Liver (tissue), 9 donors: ENCODE results near the gene PRSS22. TPM values are rescaled to one million over a fixed set of nuclear protein-coding genes. Genes with fewer than 3 reads are reported as not detected.

ENCODE experiments used
- DNase-seq: peaks from one replicate; pipeline ENCODE4 v3.0.0-alpha.2; 2017; ENCODE audit warnings: low spot score
- H3K27ac ChIP-seq, 2 donors: one replicate each; pipeline ENCODE4 v1.7.0; 2013; ENCODE audit warnings: inconsistent platforms in 2 of 2, low read length in 2 of 2, control low read depth in 1 of 2, low read depth in 1 of 2, mild to moderate bottlenecking in 1 of 2
- H3K27me3 ChIP-seq, 4 donors: one replicate each; pipeline versions ENCODE4 v1.6.1 to v1.7.0; 2013; ENCODE audit warnings: low read length in 3 of 4, inconsistent platforms in 1 of 4, mild to moderate bottlenecking in 1 of 4, moderate library complexity in 1 of 4; ENCODE audit not compliant: control insufficient read depth in 4 of 4, insufficient read depth in 4 of 4
- H3K36me3 ChIP-seq, 4 donors: one replicate each; pipeline versions ENCODE4 v1.6.1 to v1.7.0; 2013; ENCODE audit warnings: low read length in 3 of 4, mild to moderate bottlenecking in 3 of 4, low read depth in 1 of 4, moderate library complexity in 1 of 4; ENCODE audit not compliant: control insufficient read depth in 4 of 4, insufficient read depth in 3 of 4
- H3K4me1 ChIP-seq, 4 donors: one replicate each; pipeline versions ENCODE4 v1.6.1 to v1.7.0; 2013; ENCODE audit warnings: low read length in 3 of 4, mild to moderate bottlenecking in 3 of 4, moderate library complexity in 1 of 4; ENCODE audit not compliant: control insufficient read depth in 4 of 4, insufficient read depth in 4 of 4
- H3K4me3 ChIP-seq, 3 donors: one replicate each; pipeline versions ENCODE4 v1.6.1 to v1.7.0; 2013; ENCODE audit warnings: low read length in 3 of 3, control low read depth in 1 of 3, low read depth in 1 of 3, mild to moderate bottlenecking in 1 of 3
- H3K9ac ChIP-seq, 2 donors: one replicate each; pipeline ENCODE4 v1.7.0; 2013; ENCODE audit warnings: low read length in 2 of 2, mild to moderate bottlenecking in 2 of 2, moderate library complexity in 2 of 2, control low read depth in 1 of 2, low read depth in 1 of 2
- H3K9me3 ChIP-seq, 4 donors: one replicate each; pipeline versions ENCODE4 v1.6.1 to v1.7.0; 2013; ENCODE audit warnings: low read length in 3 of 4; ENCODE audit not compliant: control insufficient read depth in 4 of 4
- ATF3 ChIP-seq: IDR thresholded peaks from 2 replicates; pipeline ENCODE4 v1.6.1; 2016; ENCODE audit warnings: antibody characterized with exemption
- CTCF ChIP-seq: fragments of 150-350 bp; IDR thresholded peaks from 2 replicates; pipeline ENCODE4 v1.5.1; 2017; ENCODE audit warnings: improper control_type of control experiment, low read depth, low read length; ENCODE audit not compliant: missing input control
- EGR1 ChIP-seq, 2 donors: IDR thresholded peaks; 2 replicates each; pipeline ENCODE4 v1.6.1; 2016 to 2018; ENCODE audit warnings: antibody characterized with exemption in 2 of 2, low read depth in 2 of 2
- FOXA1 ChIP-seq: IDR thresholded peaks from 2 replicates; pipeline ENCODE4 v1.6.1; 2016; ENCODE audit warnings: antibody characterized with exemption
- FOXA2 ChIP-seq: IDR thresholded peaks from 2 replicates; pipeline ENCODE4 v1.6.1; 2016; ENCODE audit warnings: antibody characterized with exemption
- GABPA ChIP-seq, 2 donors: IDR thresholded peaks in 1 of 2; conservative IDR thresholded peaks in 1 of 2; 2 replicates each; pipeline ENCODE4 v1.6.1; 2016; ENCODE audit warnings: antibody characterized with exemption in 2 of 2, mild to moderate bottlenecking in 1 of 2, moderate library complexity in 1 of 2
- HNF4A ChIP-seq, 2 donors: conservative IDR thresholded peaks; 2 replicates each; pipeline ENCODE4 v1.6.1; 2016; ENCODE audit warnings: antibody characterized with exemption in 2 of 2, mild to moderate bottlenecking in 2 of 2
- HNF4G ChIP-seq: IDR thresholded peaks from 2 replicates; pipeline ENCODE4 v1.6.1; 2016; ENCODE audit warnings: antibody characterized with exemption
- JUND ChIP-seq, 2 donors: IDR thresholded peaks; 2 replicates each; pipeline ENCODE4 v1.6.1; 2016; ENCODE audit warnings: antibody characterized with exemption in 2 of 2
- NR2F2 ChIP-seq: IDR thresholded peaks from 2 replicates; pipeline ENCODE4 v1.6.1; 2016; ENCODE audit warnings: antibody characterized with exemption
- RAD21 ChIP-seq, 2 donors: IDR thresholded peaks; 2 replicates each; pipeline ENCODE4 v1.6.1; 2016; ENCODE audit warnings: antibody characterized with exemption in 2 of 2, mild to moderate bottlenecking in 2 of 2
- REST ChIP-seq: IDR thresholded peaks from 2 replicates; pipeline ENCODE4 v1.6.1; 2016; ENCODE audit warnings: antibody characterized with exemption, mild to moderate bottlenecking
- RXRA ChIP-seq, 2 donors: IDR thresholded peaks; 2 replicates each; pipeline ENCODE4 v1.6.1; 2017 to 2018; ENCODE audit warnings: antibody characterized with exemption in 2 of 2, mild to moderate bottlenecking in 1 of 2
- SP1 ChIP-seq: IDR thresholded peaks from 2 replicates; pipeline ENCODE4 v1.6.1; 2018; ENCODE audit warnings: antibody characterized with exemption, mild to moderate bottlenecking
- TAF1 ChIP-seq: conservative IDR thresholded peaks from 2 replicates; pipeline ENCODE4 v1.6.1; 2016; ENCODE audit warnings: antibody characterized with exemption, mild to moderate bottlenecking
- YY1 ChIP-seq: IDR thresholded peaks from 2 replicates; pipeline ENCODE4 v1.6.1; 2016; ENCODE audit warnings: antibody characterized with exemption, mild to moderate bottlenecking
- WGBS: extraction: QIAGEN DNeasy Blood & Tissue Kit; methylation state at CpG from one replicate; pipeline ENCODE4 v1.1.7; 2013; 5-methylcytosine and 5-hydroxymethylcytosine counted together
- polyA plus RNA-seq, 2 donors: library from polyadenylated mRNA; stranded (reverse) in 1 of 2; unstranded in 1 of 2; fragments of 200-250 nt in 1 of 2; fragments of >200 nt in 1 of 2; fragmentation: Nextera tagmentation in 1 of 2; extraction: Ambion mirVana in 1 of 2; gene quantifications; one replicate each; pipeline versions ENCODE4 v1.2.1 to v1.2.3, GENCODE V29; 2013 to 2015
- total RNA-seq, 2 donors: library from RNA; depleted of rRNA; stranded (reverse); fragments of >200 nt; gene quantifications; one replicate each; pipeline ENCODE4 v1.2.3, GENCODE V29; 2014
- TF ChIP-seq, protein P1 (sequence below): IDR thresholded peaks from 2 replicates; pipeline ENCODE4 v1.6.1; 2016; ENCODE audit warnings: antibody characterized with exemption
- TF ChIP-seq, protein P2 (sequence below): IDR thresholded peaks from 2 replicates; pipeline ENCODE4 v1.6.1; 2016; ENCODE audit warnings: antibody characterized with exemption
- donor health status: healthy.
- donor health status: healthy.
- donor health status: healthy.
- donor health status: healthy.
- donor health status: healthy.

Gene PRSS22
- total and polyA plus RNA-seq, 4 donors: 0.23 to 1.1 (median 0.32) TPM; not detected in 1

GRCh38 chr16:2884041-2884451, 26.1 kb upstream of the PRSS22 start:
- Histone ChIP-seq H3K27me3 (no peaks in the 10 kb centered on the region), H3K9me3 (peaks cover 2 to 7% (median 5%) of the 10 kb centered on the region in 4 donors), H3K4me1 (peaks cover 0 to 4% (median 2%) of the 10 kb centered on the region in 4 donors), H3K36me3 (no peaks in the 10 kb centered on the region), H3K27ac (no peak overlapping the region), H3K4me3 (peak overlapping the region in 1 of 3 donors; percentile 74), H3K9ac (no peak overlapping the region)
- TF ChIP-seq RXRA (IDR thresholded peaks at IDR 0.05): no peak
- TF ChIP-seq, protein P1, sequence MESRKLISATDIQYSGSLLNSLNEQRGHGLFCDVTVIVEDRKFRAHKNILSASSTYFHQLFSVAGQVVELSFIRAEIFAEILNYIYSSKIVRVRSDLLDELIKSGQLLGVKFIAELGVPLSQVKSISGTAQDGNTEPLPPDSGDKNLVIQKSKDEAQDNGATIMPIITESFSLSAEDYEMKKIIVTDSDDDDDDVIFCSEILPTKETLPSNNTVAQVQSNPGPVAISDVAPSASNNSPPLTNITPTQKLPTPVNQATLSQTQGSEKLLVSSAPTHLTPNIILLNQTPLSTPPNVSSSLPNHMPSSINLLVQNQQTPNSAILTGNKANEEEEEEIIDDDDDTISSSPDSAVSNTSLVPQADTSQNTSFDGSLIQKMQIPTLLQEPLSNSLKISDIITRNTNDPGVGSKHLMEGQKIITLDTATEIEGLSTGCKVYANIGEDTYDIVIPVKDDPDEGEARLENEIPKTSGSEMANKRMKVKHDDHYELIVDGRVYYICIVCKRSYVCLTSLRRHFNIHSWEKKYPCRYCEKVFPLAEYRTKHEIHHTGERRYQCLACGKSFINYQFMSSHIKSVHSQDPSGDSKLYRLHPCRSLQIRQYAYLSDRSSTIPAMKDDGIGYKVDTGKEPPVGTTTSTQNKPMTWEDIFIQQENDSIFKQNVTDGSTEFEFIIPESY: no peak
- TF ChIP-seq FOXA1: no peak
- TF ChIP-seq, protein P2, sequence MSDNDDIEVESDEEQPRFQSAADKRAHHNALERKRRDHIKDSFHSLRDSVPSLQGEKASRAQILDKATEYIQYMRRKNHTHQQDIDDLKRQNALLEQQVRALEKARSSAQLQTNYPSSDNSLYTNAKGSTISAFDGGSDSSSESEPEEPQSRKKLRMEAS: no peak
- no peak for TF ChIP-seq GABPA (IDR thresholded peaks at IDR 0.05 in 1 of 2, conservative IDR thresholded peaks at IDR 0.05 in 1 of 2)
- TF ChIP-seq ATF3: no peak
- no peak for TF ChIP-seq CTCF
- TF ChIP-seq HNF4A (conservative IDR thresholded peaks at IDR 0.05): no peak
- TF ChIP-seq YY1: no peak
- no peak for TF ChIP-seq RAD21 (IDR thresholded peaks at IDR 0.05)
- no peak for TF ChIP-seq JUND (IDR thresholded peaks at IDR 0.05)
- no peak for TF ChIP-seq EGR1 (IDR thresholded peaks at IDR 0.05; ENCODE audit: low read depth in 2 of 2)
- no peak for TF ChIP-seq REST
- TF ChIP-seq FOXA2: no peak
- TF ChIP-seq TAF1: no peak
- TF ChIP-seq NR2F2: no peak
- TF ChIP-seq HNF4G: no peak
- TF ChIP-seq SP1: no peak
- DNase-seq: no peak
- 79% methylated on average over 18 of the region's 18 CpGs for WGBS
